Keratinocyte (primary cell): ENCODE measurements around the gene AGAP1. TPM values are rescaled to one million over a fixed set of nuclear protein-coding genes. Genes with fewer than 3 reads are reported as not detected.

Experiments
- DNase-seq: peaks from one replicate; pipeline ENCODE4 v3.0.0-alpha.2; 2011; ENCODE audit warnings: low read depth, missing footprints, low spot score
- FAIRE-seq: peaks from 2 replicates; lab custom pipeline; 2011; peaks lifted over from hg19 to GRCh38; lab: Jason Lieb, UNC
- H2AFZ ChIP-seq: 2 replicates; pipeline ENCODE4 v1.6.0; 2012; ENCODE audit warnings: low read length, control low read depth, inconsistent platforms; ENCODE audit not compliant: control insufficient read depth
- H3K27ac ChIP-seq: 2 replicates; pipeline ENCODE4 v1.5.1; 2011; ENCODE audit warnings: low read length; ENCODE audit not compliant: control insufficient read depth, insufficient read depth
- H3K27me3 ChIP-seq: 3 replicates; pipeline ENCODE4 v1.6.0; 2011; ENCODE audit warnings: low read length; ENCODE audit not compliant: control insufficient read depth, insufficient read depth; ENCODE audit errors: extremely low read depth
- H3K36me3 ChIP-seq, 2 experiments: 2 replicates in 1 of 2; 3 replicates in 1 of 2; pipeline ENCODE4 v1.5.1; 2011; ENCODE audit warnings: low read length in 2 of 2, mild to moderate bottlenecking in 1 of 2; ENCODE audit not compliant: control insufficient read depth in 2 of 2, insufficient read depth in 2 of 2; ENCODE audit errors: extremely low read depth in 1 of 2
- H3K4me1 ChIP-seq: 3 replicates; pipeline ENCODE4 v1.5.1; 2011; ENCODE audit warnings: low read length; ENCODE audit not compliant: control insufficient read depth, insufficient read depth; ENCODE audit errors: extremely low read depth
- H3K4me2 ChIP-seq: 3 replicates; pipeline ENCODE4 v1.6.0; 2011; ENCODE audit warnings: low read depth, low read length; ENCODE audit not compliant: control insufficient read depth, insufficient read depth; ENCODE audit errors: extremely low read depth
- H3K4me3 ChIP-seq, 3 experiments: fragments of 200-600 bp in 1 of 3; sonication (generic) in 1 of 3; 2 replicates in 2 of 3; 3 replicates in 1 of 3; pipeline ENCODE4 v1.5.1; 2011 to 2016; ENCODE audit warnings: low read length in 3 of 3, mild to moderate bottlenecking in 3 of 3, control low read depth in 2 of 3, inconsistent platforms in 1 of 3, low read depth in 1 of 3, mixed read lengths in 1 of 3, mixed run types in 1 of 3, moderate library complexity in 1 of 3; ENCODE audit not compliant: control insufficient read depth in 2 of 3, insufficient read depth in 2 of 3; ENCODE audit errors: extremely low read depth in 1 of 3
- H3K79me2 ChIP-seq: 2 replicates; pipeline ENCODE4 v1.6.0; 2012; ENCODE audit warnings: low read length; ENCODE audit not compliant: control insufficient read depth, insufficient read depth
- H3K9ac ChIP-seq: 3 replicates; pipeline ENCODE4 v1.6.0; 2011; ENCODE audit warnings: low read length; ENCODE audit not compliant: control insufficient read depth, insufficient read depth; ENCODE audit errors: extremely low read depth
- H3K9me1 ChIP-seq: 3 replicates; pipeline ENCODE4 v1.6.0; 2011; ENCODE audit warnings: low read length; ENCODE audit not compliant: control insufficient read depth, insufficient read depth; ENCODE audit errors: extremely low read depth
- H3K9me3 ChIP-seq: 2 replicates; pipeline ENCODE4 v1.5.1; 2012; ENCODE audit warnings: low read depth, low read length; ENCODE audit not compliant: control insufficient read depth
- H4K20me1 ChIP-seq: 3 replicates; pipeline ENCODE4 v1.6.0; 2011; ENCODE audit warnings: low read length; ENCODE audit not compliant: control insufficient read depth, insufficient read depth; ENCODE audit errors: extremely low read depth
- EZH2 ChIP-seq: IDR thresholded peaks from one replicate; pipeline ENCODE4 v1.6.1; 2012; ENCODE audit warnings: inconsistent platforms, mild to moderate bottlenecking, low read length, moderate library complexity
- dilution Hi-C: fragments of 300-500 bp; cut with MboI; formaldehyde crosslinking; loops from one replicate; pipeline ENCODE4 v1.7.0; 2020; ENCODE audit warnings: low sequenced_read_pairs; ENCODE audit not compliant: extremely low pct_ligation_motif_present
- polyA plus RNA-seq, 5 experiments: library from polyadenylated mRNA; depleted of rRNA in 3 of 5; stranded (reverse) in 3 of 5; stranded (forward) in 1 of 5; unstranded in 1 of 5; fragments of >200 nt; gene quantifications; 1 replicate in 1 of 5; 2 replicates in 3 of 5; 3 replicates in 1 of 5; pipeline versions ENCODE4 v1.2.1 to v1.2.3, GENCODE V29; 2011 to 2012; ENCODE audit warnings: missing spikeins in 2 of 5, low read depth in 1 of 5, low replicate concordance in 1 of 5
- TF ChIP-seq, protein P1 (sequence below), 3 experiments: IDR thresholded peaks in 1 of 3; conservative IDR thresholded peaks in 1 of 3; optimal IDR thresholded peaks in 1 of 3; 2 replicates in 2 of 3; 3 replicates in 1 of 3; pipeline versions ENCODE3 to v1.5.1; 2011; ENCODE audit warnings: low read length in 3 of 3, mild to moderate bottlenecking in 3 of 3, moderate library complexity in 2 of 3, control low read depth in 1 of 3, inconsistent platforms in 1 of 3; ENCODE audit not compliant: insufficient read depth in 2 of 3; ENCODE audit errors: extremely low read depth in 1 of 3

The AGAP1 gene
- polyA plus RNA-seq, 1 donor (not counting 4 experiments of a cell fraction or from before 2014, with no cell fraction given) = 12.6 TPM

- Histone ChIP-seq H3K27ac (no peak overlapping the region), H3K79me2 (no peaks in the 10 kb centered on the region), H3K27me3 (no peaks in the 10 kb centered on the region), H3K36me3 (no peaks in the 10 kb centered on the region), H3K9me1 (no peaks in the 10 kb centered on the region), H3K4me3 (no peak overlapping the region), H4K20me1 (no peaks in the 10 kb centered on the region), H3K9ac (no peak overlapping the region), H3K9me3 (no peaks in the 10 kb centered on the region), H2AFZ (no peak overlapping the region), H3K4me1 (no peaks in the 10 kb centered on the region), H3K4me2 (no peak overlapping the region)
- dilution Hi-C loops = no loop called here
- DNase-seq = no peak
- FAIRE-seq = no peak
- TF ChIP-seq, protein P1, sequence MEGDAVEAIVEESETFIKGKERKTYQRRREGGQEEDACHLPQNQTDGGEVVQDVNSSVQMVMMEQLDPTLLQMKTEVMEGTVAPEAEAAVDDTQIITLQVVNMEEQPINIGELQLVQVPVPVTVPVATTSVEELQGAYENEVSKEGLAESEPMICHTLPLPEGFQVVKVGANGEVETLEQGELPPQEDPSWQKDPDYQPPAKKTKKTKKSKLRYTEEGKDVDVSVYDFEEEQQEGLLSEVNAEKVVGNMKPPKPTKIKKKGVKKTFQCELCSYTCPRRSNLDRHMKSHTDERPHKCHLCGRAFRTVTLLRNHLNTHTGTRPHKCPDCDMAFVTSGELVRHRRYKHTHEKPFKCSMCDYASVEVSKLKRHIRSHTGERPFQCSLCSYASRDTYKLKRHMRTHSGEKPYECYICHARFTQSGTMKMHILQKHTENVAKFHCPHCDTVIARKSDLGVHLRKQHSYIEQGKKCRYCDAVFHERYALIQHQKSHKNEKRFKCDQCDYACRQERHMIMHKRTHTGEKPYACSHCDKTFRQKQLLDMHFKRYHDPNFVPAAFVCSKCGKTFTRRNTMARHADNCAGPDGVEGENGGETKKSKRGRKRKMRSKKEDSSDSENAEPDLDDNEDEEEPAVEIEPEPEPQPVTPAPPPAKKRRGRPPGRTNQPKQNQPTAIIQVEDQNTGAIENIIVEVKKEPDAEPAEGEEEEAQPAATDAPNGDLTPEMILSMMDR (optimal IDR thresholded peaks at IDR 0.05 in 1 of 3, IDR thresholded peaks at IDR 0.05 in 1 of 3, conservative IDR thresholded peaks at IDR 0.05 in 1 of 3; ENCODE audit: extremely low read depth in 1 of 3, insufficient read depth in 2 of 3, low read length in 3 of 3) = no peak
- TF ChIP-seq EZH2 = no peak
These were observed 492.5 kb downstream of the AGAP1 start for GRCh38 chr2:235986361-235986760.

- Histone ChIP-seq H3K9me1 (no peaks in the 10 kb centered on the region), H3K4me3 (no peak overlapping the region), H4K20me1 (no peaks in the 10 kb centered on the region), H3K4me2 (no peak overlapping the region), H3K4me1 (no peaks in the 10 kb centered on the region), H3K27ac (no peak overlapping the region), H3K36me3 (no peaks in the 10 kb centered on the region), H3K79me2 (no peaks in the 10 kb centered on the region), H3K9me3 (no peaks in the 10 kb centered on the region), H3K9ac (no peak overlapping the region), H3K27me3 (no peaks in the 10 kb centered on the region), H2AFZ (no peak overlapping the region)
- no peak for TF ChIP-seq EZH2
- TF ChIP-seq, protein P1 (optimal IDR thresholded peaks at IDR 0.05 in 1 of 3, IDR thresholded peaks at IDR 0.05 in 1 of 3, conservative IDR thresholded peaks at IDR 0.05 in 1 of 3; ENCODE audit: extremely low read depth in 1 of 3, insufficient read depth in 2 of 3, low read length in 3 of 3) = no peak
- FAIRE-seq = no peak
- no peak for DNase-seq
- dilution Hi-C loops = no loop called here
These were observed 494.6 kb downstream of the AGAP1 start for GRCh38 chr2:235988271-235989015.
